Measurements from ENCODE around the gene B9D1. TPM values are rescaled to one million over a fixed set of nuclear protein-coding genes. Genes with fewer than 3 reads are reported as not detected.

Gene B9D1
- total and polyA plus RNA-seq, 9 of the 15 experiments (the other 6 are each of a cell fraction or from before 2014, with no cell fraction given), result 8.9 to 28.0 (median 17.9) TPM

- 0 out of 2 replicates have a peak, but pooled peaks have one; percentile 69 for TF ChIP-seq PREB (CRISPR knock-in tag; IDR thresholded peaks at IDR 0.05)
- peak; percentile 45; the same call in 1 of the 2 replicates for TF ChIP-seq BCOR (IDR thresholded peaks at IDR 0.05)
- peak in 1 of 3 experiments; percentile 7 for TF ChIP-seq YY1 (IDR thresholded peaks at IDR 0.05; ENCODE audit: borderline replicate concordance in 1 of 3, control insufficient read depth in 1 of 3, extremely low read depth in 1 of 3, insufficient read depth in 3 of 3, insufficient read length in 1 of 3, insufficient replicate concordance in 2 of 3, low read depth in 1 of 3, low read length in 2 of 3)
Measured at GRCh38 chr17:19363114-19363438, 553 bp upstream of the B9D1 start (continued).

GRCh38 chr17:19361944-19362276 is 613 bp downstream of the B9D1 start:
- FAIRE-seq, result no peak
- no peak for TF ChIP-seq HDAC8 (tag; IDR thresholded peaks at IDR 0.05)
- 0 out of 2 replicates have a peak, but pooled peaks have one; percentile 14 for TF ChIP-seq ETV5 (CRISPR knock-in tag; IDR thresholded peaks at IDR 0.05; ENCODE audit: low read depth)
- peak; percentile 56 for TF ChIP-seq REST (IDR thresholded peaks at IDR 0.05; ENCODE audit: borderline replicate concordance)
- 0 out of 2 replicates have a peak, but pooled peaks have one; percentile 68 for TF ChIP-seq REST (CRISPR knock-in tag; IDR thresholded peaks at IDR 0.05; ENCODE audit: low read depth)
- TF ChIP-seq ZNF121 (CRISPR knock-in tag; conservative IDR thresholded peaks at IDR 0.05), result no peak
- no peak for TF ChIP-seq POLR2AphosphoS2 (IDR thresholded peaks at IDR 0.05; ENCODE audit: low read length)
- TF ChIP-seq PHF8 (IDR thresholded peaks at IDR 0.05; ENCODE audit: borderline replicate concordance, low read length), result 0 out of 2 replicates have a peak, but pooled peaks have one; percentile 46
- H3K36me3 ChIP-seq (ENCODE audit: control insufficient read depth, insufficient read depth, low read length), result no peaks in the 10 kb centered on the region
- POLR2A ChIA-PET, result interaction anchor here (2.1 kb wide), 1 partner anchor 15 kb away, joined by 11 read pairs; the partner anchor contains the start of gene MAPK7
- DNase-seq (ENCODE audit: extremely low read depth in 1 of 4, low spot score in 3 of 4), result peak in 1 of 4 experiments; percentile 23
- H4K20me1 ChIP-seq (replicated peaks; ENCODE audit: control insufficient read depth, insufficient read depth, low read length), result no peaks in the 10 kb centered on the region
- H2AFZ ChIP-seq (ENCODE audit: low read depth, low read length), result peak overlapping the region; percentile 98
- peak overlapping the region; percentile 91 for H3K4me2 ChIP-seq (ENCODE audit: insufficient read depth, low read length)
- in situ Hi-C loops (cut with MboI) (loop anchor here (5.0 to 10.0 kb wide), 2 partner anchors 85 to 403 kb away; no protein-coding TSS in a partner anchor), intact Hi-C loops (cut with micrococcal nuclease) (no loop called here)
- TSS peak; percentile 67 for BruUV-seq (replicated peaks)
- H3K9ac ChIP-seq (ENCODE audit: insufficient read depth in 1 of 2, low read depth in 2 of 2, low read length in 2 of 2), result peak overlapping the region; percentile 80 to 91
- H3K4me1 ChIP-seq (replicated peaks in 1 of 2; ENCODE audit: control insufficient read depth in 2 of 2, insufficient read depth in 2 of 2, low read length in 2 of 2), result peaks cover 6 to 24% of the 10 kb centered on the region in 2 experiments; a peak in 4 of 5 replicates
- WGBS (ENCODE audit: insufficient coverage, low coverage, missing lambda C conversion rate), result under 1% methylated on average over 13 of the region's 16 CpGs
- no peaks in the 10 kb centered on the region for H3K9me3 ChIP-seq (replicated peaks; ENCODE audit: control insufficient read depth, insufficient read depth, low read depth, low read length)
- peak overlapping the region; percentile 75 for H3K27ac ChIP-seq (ENCODE audit: extremely low read depth, low read depth, low read length)
- CTCF ChIA-PET (ENCODE audit: low intra/inter-chr PET ratio), result interaction anchor here (2.5 kb wide), 1 partner anchor 85 kb away, joined by 14 read pairs; no protein-coding TSS in a partner anchor
- H3K79me2 ChIP-seq (ENCODE audit: control insufficient read depth, insufficient read depth, low read length), result peaks cover 9% of the 10 kb centered on the region; the same call in 2 of the 3 replicates
- peak overlapping the region; percentile 76 for H3K4me3 ChIP-seq
- H3K9me1 ChIP-seq (ENCODE audit: control insufficient read depth, insufficient read depth, low read length), result no peaks in the 10 kb centered on the region
- ATAC-seq, result no peak
- no peaks in the 10 kb centered on the region for H3K27me3 ChIP-seq (ENCODE audit: control insufficient read depth in 2 of 2, insufficient read depth in 2 of 2, low read length in 2 of 2)

Data from K562 (cell line).